ENCODE results near the gene TLE4.

The TLE4 gene

GRCh38 chr9:79577969-79578723 lies 6.4 kb downstream of the TLE4 start:
- Histone ChIP-seq H3K36me3 (peaks cover 36% of the 10 kb centered on the region), H3K9me3 (no peaks in the 10 kb centered on the region), H3K4me1 (ENCODE audit: control insufficient read depth in 1 of 2, insufficient read depth in 1 of 2, low read depth in 1 of 2, low read length in 1 of 2) (peaks cover 85 to 91% of the 10 kb centered on the region in 2 experiments), H3K4me3 (ENCODE audit: low read depth in 1 of 2, low read length in 1 of 2) (peak overlapping the region in 1 of 2 experiments; percentile 0), H3K27ac (peak overlapping the region; percentile 72), H3K27me3 (no peaks in the 10 kb centered on the region)
- TF ChIP-seq CTCF (IDR thresholded peaks at IDR 0.05): no peak

DNA sequence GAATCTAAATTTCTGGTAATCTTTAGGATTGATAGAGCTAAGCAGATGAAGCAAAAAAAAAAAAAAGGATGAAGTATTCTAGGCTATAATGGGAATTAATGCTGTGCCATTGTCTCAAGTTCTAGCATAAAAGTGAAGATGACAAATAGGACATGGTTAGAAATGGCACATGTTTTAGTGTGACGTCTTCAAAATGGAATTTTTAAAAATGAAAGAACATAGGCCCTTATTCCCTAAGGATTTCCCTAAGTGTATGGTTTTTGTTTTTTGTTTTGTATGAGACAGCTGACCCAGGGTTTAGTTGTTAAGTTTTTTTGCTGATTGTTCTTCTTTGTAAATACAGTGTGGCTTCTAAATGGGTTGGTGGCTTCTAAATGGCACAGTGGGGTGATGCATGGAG lies 7.1 kb downstream of the TLE4 start:
- Histone ChIP-seq H3K27ac (peak overlapping the region; percentile 44), H3K27me3 (no peaks in the 10 kb centered on the region), H3K4me3 (ENCODE audit: low read depth in 1 of 2, low read length in 1 of 2) (no peak overlapping the region), H3K36me3 (peaks cover 38% of the 10 kb centered on the region), H3K4me1 (ENCODE audit: control insufficient read depth in 1 of 2, insufficient read depth in 1 of 2, low read depth in 1 of 2, low read length in 1 of 2) (peaks cover 89 to 98% of the 10 kb centered on the region in 2 experiments), H3K9me3 (no peaks in the 10 kb centered on the region)
- no peak for TF ChIP-seq CTCF (IDR thresholded peaks at IDR 0.05)

- Histone ChIP-seq H3K9me3 (no peaks in the 10 kb centered on the region), H3K27ac (peak overlapping the region; percentile 44), H3K36me3 (peaks cover 38% of the 10 kb centered on the region), H3K4me1 (ENCODE audit: control insufficient read depth in 1 of 2, insufficient read depth in 1 of 2, low read depth in 1 of 2, low read length in 1 of 2) (peaks cover 89 to 100% of the 10 kb centered on the region in 2 experiments), H3K4me3 (ENCODE audit: low read depth in 1 of 2, low read length in 1 of 2) (no peak overlapping the region), H3K27me3 (no peaks in the 10 kb centered on the region)
- TF ChIP-seq CTCF (IDR thresholded peaks at IDR 0.05): no peak
These were observed 7.9 kb downstream of the TLE4 start for GRCh38 chr9:79579624-79580023.

DNA sequence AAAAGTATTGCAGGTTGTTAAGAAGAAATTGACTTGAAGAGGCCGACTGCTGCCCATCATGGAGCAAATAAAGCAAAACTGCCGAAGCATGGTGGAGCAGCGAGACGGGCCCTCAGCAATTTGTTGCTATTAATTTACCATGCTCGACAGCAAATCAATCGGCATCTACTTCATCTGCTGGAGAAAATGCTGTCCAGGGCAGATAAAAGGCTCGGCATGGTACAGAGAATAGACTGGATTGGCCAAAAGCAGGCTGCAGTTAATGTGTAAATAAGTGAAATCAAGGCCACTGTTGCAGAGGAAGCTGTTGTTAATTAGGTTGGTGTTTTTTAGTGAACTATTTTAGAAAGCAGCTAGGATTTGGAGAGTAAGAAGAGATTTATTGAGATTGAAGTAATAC lies 8.3 kb downstream of the TLE4 start:
- Histone ChIP-seq H3K27me3 (no peaks in the 10 kb centered on the region), H3K9me3 (no peaks in the 10 kb centered on the region), H3K27ac (peak overlapping the region; percentile 44), H3K4me1 (ENCODE audit: control insufficient read depth in 1 of 2, insufficient read depth in 1 of 2, low read depth in 1 of 2, low read length in 1 of 2) (peaks cover 89 to 100% of the 10 kb centered on the region in 2 experiments), H3K36me3 (peaks cover 34% of the 10 kb centered on the region), H3K4me3 (ENCODE audit: low read depth in 1 of 2, low read length in 1 of 2) (no peak overlapping the region)
- TF ChIP-seq CTCF (IDR thresholded peaks at IDR 0.05): no peak

GRCh38 chr9:79581388-79581787 lies 9.6 kb downstream of the TLE4 start:
- TF ChIP-seq CTCF (IDR thresholded peaks at IDR 0.05): no peak
- H3K4me3 ChIP-seq (ENCODE audit: low read depth in 1 of 2, low read length in 1 of 2): peak overlapping the region in 1 of 2 experiments; percentile 23
- H3K36me3 ChIP-seq: peaks cover 25% of the 10 kb centered on the region
- H3K27ac ChIP-seq: peak overlapping the region; percentile 92
- H3K9me3 ChIP-seq: no peaks in the 10 kb centered on the region
- no peaks in the 10 kb centered on the region for H3K27me3 ChIP-seq
- H3K4me1 ChIP-seq (ENCODE audit: control insufficient read depth in 1 of 2, insufficient read depth in 1 of 2, low read depth in 1 of 2, low read length in 1 of 2): peaks cover 83 to 100% of the 10 kb centered on the region in 2 experiments
